GM19467 (cell line): ENCODE results near the gene BRSK1.

ENCODE experiments used
- ATAC-seq: cut with Tn5 transposase; IDR thresholded peaks from one replicate; pipeline ENCODE4 v1.9.1; 2021; ENCODE audit warnings: mild to moderate bottlenecking, moderate library complexity; ENCODE audit not compliant: unreplicated experiment

Gene BRSK1

DNA sequence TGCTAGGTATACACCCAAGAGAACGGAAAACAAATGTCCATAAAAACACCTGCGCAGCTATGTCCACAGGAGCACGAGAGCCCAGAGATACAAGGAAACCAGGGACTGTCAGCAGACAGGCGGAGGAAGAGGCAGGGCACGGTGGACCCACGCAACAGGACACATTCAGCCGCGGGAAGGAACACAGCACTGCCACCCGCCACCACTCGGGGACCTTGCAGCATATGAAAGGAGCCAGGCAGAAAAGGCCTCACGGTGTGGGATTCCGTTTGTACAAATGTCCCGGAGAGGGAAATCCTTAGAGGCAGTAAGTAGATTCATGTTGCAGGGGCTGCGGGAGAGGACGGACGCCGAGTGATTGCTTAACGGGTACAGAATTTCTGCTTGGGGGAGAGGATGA is 11.7 kb upstream of the BRSK1 start:
- no peak for ATAC-seq

DNA sequence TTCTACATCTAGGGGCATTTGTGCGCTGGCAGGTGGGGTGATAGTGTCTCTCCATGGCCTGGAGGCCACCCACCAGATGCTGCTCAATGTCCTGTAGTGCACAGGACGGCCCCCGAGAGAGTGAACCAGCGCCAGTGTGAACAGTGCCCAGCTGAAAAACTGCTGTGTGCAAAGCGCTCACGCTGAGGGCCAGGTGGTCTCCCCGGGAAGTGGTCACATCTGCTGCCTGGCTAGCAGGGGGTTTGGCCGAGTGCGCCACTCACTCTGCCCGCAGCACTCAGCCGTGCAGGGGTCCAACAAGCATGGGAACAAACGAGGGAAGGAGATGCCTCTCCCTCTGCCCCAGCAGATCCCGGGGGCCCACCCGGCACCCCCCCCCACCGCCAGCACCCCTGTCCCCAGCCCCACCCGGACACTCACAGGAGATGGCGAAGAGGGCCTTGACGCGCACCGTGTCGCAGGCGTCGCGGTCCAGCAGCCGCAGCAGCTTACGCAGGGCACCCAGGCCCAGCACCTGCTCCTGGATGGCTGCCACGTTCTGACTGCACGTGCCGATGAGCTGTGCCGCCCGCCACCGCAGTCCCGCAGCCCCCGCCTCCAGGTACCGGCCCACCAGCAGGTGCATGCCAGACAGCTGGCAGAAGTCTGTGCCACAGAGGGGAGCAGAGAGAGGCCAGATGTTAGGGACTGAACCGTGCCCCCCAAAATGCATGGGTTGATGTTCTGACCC is 9.7 kb upstream of the BRSK1 start:
- ATAC-seq = no peak

DNA sequence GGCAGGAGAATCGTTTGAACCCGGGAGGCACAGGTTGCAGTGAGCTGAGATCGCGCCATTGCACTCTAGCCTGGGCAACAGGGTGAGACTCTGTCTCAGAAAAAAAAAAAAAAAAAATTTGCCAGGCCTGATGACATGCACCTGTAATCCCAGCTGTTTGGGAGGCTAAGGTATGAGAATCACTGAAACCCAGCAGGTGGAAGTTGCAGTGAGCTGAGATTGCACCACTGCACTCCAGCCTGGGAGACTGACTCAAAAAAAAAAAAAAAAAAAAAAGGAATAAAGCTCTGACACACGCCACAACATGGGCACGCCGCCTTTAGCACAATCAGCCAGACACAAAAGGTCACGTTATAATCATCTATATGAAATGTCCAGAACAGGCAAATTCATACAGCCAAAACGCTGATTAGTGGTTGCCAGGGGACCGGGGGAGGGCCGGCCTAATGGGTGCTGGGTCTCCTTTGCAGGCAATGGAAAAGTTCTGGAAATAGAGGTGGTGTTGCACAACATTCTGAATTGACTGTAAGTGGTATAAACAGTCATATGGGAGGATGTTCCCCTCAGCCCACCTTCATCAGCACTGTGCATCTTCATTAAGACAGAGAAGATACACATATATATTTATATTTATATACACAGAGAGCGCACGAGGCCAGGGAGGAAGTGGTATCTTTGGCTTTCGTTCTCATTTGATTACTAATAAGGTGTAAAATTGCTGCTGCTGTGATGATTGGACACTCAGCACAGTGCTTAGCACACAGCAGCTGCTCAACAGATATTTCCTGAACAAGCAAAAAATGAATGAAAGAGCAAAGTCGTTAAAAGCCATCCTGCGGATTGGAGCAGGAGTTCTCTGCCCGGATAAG is 7.7 kb upstream of the BRSK1 start:
- ATAC-seq = peak; percentile 45

DNA sequence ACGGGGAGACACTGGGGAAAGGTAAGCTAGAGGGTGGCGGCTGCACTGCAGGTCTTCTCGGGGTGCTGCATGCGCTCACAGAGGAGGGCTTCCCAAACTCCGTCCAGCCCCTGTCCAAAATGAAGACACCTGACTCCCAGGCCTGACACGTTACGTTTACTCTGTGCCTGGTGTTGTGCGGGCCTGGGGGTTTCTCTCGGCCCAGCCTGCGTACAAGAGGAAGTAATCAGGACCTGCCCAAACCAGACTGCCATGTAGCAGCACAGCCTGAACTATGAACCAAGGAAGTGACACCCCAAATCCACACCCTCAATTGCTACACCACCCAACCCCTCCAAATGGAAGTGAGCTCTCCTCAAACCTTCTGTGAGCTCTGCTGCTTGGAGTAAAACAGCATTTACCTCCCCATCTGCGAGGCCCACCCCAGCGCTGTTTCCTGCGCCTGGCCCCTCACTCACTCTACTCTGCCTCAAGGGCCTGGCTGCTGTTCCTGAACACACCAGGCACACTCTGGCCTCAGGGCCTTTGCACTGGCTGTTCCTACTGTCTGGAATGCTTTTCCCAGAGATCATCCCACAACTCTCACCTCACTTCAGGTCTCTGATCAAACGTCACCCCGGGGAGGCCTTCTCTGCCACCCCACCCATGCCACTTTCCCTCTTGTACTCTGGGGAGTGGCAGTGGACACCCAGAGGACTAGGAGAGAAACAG is 6.9 kb upstream of the BRSK1 start:
- peak; percentile 4 for ATAC-seq

DNA sequence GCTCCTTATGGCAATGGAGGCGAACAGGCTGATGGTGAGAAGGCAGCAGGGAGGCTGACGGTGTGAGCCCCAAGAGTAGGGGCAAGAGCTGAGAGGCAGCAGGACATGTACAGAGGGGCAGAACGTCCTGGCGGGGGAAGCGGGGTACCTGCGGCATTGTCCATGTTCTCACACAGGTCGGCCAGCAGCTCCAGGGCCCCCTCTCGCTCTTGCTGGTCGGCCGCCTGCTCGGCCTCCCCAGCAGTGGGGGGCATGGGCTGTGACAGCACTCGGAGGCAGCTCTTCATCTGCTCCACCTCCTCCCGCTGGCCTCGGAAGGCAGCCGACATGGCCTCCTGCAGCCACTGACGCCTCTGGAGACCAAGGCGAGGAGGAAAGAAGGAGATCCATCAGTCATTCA is 6.3 kb upstream of the BRSK1 start:
- no peak for ATAC-seq

DNA sequence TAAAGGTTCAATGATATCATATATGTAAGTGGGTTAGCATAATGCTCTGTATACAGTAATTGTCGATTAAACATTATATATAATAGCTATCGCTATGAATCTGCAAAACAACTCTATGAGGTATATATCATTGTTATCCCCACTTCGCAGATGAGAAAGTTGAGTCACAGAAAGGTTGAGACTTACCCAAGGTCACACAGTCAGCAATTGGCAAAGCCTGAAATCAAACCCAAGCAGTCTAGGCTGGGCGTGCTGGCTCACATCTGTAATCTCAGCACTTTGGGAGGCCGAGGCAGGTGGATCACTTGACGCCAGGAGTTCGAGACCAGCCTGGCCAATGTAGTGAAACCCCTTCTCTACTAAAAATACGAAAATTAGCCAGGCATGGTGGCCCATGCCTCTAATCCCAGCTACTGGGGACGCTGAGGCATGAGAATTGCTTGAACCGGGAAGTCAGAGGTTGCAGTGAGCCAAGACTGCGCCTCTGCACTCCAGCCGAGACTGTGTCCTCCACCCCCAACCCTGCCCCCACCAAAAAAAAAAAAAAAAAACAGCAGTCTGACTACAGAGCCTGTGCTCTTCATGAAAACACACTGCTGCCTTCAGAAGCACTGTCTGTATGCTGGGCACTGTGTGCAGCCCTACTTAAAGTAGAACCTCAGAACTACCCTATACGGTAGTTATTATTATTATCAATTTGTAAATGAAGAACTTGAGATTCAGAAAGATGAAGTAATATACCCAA is 5.2 kb upstream of the BRSK1 start:
- ATAC-seq = no peak

DNA sequence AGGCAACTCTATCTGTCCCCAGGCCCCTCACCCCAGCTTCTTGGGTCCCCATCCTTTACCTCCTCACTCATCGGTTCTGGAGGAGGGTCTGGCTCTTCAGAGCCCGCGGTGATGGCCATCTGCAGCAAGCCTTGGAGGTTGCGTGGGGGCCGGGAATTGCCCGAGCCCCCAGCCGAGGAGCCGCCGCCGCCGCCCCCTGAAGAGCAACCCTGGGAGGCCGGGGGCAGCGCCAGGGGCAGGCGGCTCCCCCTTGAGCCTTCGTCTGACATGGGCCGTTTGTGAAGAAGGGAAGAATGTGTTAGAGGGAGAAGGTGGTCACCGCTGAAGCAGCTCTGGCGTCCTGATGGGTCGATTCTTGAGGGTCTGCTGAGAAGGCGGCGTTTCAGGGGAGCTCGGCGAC is 4.5 kb upstream of the BRSK1 start:
- ATAC-seq = no peak

DNA sequence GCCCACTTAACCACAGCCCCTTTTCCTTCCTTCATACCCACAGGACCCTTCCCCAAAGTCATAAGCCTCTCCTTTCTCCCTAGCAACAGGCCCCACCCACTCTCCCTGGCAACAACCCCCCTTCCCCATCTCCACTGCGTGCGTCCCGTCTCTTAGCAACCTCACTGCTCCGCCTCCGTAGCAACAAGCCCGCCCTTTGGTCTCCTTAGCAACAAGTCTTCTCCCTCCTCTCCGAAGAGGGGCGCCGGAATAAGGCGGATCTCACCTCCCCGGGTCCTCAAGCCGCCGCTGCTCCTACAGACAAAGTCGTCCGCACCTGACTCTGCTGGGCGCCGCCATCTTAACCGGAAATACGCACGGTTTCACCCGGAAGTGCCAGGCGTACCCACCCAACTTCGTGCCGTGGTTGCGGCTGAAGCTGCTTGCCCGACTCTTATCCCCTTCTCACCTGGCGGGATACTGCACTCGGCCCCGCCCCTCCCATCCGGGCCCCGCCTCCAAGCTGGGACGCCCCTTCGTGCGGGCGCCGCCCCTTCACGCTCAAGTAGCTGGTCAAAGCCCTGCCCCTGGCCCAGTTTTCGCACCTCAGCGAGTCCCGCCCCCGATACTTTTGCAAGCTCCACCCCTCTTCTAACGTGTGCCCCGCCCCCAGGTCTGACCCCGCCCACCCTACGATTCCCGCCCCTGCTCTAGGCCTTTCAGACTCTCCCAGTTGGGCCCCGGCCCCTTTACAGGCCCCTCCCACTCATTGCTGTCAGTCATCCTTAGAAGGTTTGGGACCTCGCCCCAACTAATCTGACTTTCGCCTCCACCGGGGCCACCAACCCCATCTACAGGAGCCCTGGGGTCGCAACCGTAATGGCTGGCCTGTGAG is 3.8 kb upstream of the BRSK1 start, which contains the start of gene HSPBP1:
TSS of gene HSPBP1 (minus strand) at position 341 of the 874 bp plus-strand sequence. CDS start 502 bp downstream, outside the sequence.
- peak; percentile 74 for ATAC-seq

DNA sequence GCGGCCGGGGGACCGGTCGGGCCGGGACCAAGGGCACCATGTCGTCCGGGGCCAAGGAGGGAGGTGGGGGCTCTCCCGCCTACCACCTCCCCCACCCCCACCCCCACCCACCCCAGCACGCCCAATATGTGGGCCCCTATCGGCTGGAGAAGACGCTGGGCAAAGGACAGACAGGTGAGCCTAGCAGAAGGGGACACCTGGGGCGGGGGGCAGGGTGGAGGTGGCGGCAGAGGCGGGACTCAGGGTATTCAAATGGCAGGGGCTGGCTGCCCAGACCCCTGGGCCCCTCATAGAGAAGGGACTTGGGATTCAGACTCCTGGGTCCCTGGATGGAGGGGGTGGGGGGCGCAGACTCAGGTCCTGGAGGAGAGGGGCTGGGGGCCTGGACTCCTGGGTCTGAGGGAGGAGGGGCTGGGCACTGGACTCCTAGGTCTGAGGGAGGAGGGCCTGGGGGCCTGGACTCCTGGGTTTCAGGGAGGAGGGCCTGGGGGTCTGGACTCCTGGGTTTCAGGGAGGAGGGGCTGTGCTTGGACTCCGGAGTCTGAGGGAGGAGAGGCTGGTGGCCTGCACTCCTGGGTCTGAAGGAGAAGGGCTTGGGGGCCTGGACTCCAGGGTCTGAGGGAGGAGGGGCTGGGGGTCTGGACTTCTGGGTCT is 735 bp downstream of the BRSK1 start:
- no peak for ATAC-seq

DNA sequence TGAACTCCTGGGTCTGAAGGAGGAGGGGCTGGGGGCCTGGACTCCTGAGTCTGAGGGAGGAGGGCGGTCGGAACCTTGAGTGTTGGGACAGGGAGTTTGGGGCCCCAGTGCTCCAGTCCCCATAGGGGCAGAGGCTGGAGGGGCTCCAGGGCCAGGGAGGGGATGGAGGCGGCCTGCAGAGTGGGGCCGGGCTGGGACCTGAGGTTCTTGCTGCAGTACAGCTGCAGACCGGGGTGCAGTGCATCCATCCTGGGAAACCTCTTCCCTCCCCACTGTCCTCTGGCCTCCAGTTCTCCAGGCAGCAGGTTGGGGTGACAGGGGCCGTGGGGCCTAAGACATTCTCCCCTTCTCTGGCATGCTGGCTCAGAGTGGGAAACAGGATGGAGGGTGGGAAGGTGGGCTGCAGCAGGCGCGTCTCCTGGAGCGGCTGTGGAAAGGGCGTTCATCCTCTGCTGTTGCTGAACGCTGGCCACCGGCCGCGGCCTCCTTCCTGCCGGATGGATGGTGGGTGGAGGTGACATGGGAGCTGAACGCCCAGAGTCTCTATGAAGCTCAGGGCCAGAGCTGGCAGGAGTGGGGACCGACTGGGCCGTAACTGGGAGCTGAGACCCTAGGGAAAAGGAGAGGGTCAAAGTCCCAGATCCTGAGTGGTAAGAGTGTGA is 1.6 kb downstream of the BRSK1 start:
- no peak for ATAC-seq

DNA sequence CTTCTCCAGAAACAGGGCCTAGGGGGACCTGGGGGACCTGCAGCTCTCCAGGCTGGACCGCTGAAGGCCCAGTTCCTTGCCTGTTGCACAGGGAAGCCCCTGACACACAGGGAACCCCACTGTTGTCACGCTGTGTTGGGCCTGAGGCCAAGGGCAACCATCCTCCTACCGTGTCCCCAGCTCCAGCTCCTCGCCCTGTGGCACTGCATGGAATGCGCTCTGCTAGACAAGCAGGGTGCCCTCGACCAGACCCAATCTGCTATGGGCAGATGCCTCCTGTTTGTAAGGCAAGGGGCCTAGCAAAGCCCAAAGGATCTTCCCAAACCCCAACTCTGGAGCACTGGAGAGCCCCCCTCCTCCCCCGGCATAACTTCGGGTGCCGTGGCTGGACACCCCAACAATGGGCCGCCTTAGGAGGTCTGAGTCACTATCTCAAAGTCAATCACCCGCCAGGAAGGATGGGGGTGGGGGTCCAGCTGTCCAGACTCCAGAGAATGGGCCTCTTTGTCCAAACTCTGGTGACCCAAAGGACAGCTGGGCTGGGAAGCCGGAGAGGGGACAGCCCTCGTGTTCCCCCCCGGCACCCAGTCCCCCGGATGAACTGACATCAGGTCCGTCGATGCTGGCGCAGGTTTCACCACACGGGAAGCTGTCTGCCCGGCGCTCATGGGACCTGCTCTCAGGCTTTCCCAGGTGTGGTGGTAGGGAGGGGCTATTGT is 3.7 kb downstream of the BRSK1 start:
- no peak for ATAC-seq

DNA sequence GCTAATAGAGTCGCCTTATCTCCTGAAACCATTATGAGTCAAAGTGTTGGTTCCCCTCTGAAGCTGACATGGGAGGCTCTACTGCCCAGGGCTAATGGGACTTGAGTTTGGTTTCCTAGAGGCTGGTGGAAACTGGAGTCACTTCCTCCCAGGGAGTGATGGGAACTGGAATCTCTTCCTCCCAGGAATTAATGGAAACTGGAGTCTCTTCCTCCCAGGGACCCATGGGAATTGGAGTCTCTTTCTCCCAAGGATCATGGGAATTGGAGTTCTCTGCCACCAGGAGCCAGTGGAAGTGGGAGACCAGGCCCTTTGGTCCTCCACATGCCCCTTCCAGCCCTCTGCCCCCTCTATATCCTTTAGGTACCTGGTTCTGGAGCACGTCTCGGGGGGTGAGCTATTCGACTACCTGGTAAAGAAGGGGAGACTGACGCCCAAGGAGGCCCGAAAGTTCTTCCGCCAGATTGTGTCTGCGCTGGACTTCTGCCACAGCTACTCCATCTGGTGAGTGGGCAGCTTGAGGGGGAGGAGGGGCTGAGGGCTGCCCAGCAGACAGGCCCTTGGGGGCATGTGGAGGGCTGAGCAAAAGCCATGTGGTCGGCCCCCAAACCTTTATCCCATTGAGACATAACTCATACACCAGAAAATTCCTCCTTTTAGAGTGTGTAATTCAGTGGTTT is 5.5 kb downstream of the BRSK1 start:
- no peak for ATAC-seq

DNA sequence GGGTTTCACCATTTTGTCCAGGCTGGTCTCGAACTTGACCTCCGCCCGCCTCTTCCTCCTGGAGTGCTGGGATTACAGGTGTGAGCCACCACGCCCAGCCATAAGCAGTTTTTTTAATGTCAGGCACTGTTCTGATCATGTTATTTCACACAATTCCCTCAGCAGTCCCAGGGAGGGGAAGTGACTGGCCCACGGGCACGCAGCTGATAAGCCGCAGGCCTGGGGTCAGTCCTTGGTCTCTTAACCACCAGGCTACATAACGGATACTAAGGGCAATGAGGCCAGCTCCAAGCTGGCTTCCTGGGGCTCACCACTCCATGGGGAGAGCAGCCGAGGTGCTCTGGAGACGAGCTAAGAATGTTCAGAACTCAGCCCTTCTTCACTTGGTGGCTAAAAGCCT is 13.5 kb downstream of the BRSK1 start:
- ATAC-seq = no peak

DNA sequence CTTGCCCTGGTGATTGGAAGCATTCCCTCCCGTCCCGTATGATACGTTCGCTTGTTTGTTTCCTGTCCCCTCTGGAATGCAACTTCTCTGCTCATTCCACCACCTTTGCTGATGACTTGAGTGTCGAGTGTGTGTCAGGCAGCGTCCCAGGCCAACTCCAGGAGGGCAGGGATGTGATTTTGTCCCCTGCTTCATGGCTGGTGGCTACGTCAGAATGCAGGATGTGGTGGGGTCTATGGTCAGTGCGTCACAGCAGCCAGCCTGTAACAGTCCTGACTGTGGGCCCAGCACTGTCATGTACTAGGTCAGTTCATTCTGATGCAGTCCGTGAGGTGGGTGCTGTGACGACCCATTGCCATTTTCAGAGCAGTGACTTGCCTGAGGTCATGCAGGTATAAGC is 16.2 kb downstream of the BRSK1 start:
- no peak for ATAC-seq

DNA sequence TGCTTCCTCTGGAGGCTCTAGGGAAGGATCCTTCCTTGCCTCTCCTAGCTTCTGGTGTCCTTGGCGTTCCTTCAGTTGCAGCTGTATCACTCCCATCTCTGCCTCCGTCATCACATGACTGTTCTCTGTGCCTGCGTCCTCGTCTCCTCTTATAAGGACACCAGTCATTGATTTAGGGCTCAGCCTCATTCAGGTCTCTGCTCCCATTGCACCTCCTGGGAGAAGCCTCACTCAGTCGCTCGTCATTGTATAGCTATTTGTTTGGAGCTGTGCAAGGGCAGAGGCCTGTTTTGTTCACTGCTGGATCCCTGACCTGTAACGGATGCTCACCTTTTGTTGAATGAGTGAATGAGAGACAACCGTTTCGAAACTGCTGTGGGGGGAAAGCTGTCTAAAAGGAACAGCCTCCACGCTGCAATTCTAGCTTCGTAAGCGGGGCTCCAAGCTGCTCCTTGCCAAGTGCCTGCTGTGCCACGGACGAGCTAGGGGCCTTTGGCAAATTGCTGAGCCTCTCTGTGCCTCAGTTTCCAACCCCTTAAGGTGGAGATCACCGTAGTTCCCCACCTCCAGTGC is 17.2 kb downstream of the BRSK1 start:
- no peak for ATAC-seq

DNA sequence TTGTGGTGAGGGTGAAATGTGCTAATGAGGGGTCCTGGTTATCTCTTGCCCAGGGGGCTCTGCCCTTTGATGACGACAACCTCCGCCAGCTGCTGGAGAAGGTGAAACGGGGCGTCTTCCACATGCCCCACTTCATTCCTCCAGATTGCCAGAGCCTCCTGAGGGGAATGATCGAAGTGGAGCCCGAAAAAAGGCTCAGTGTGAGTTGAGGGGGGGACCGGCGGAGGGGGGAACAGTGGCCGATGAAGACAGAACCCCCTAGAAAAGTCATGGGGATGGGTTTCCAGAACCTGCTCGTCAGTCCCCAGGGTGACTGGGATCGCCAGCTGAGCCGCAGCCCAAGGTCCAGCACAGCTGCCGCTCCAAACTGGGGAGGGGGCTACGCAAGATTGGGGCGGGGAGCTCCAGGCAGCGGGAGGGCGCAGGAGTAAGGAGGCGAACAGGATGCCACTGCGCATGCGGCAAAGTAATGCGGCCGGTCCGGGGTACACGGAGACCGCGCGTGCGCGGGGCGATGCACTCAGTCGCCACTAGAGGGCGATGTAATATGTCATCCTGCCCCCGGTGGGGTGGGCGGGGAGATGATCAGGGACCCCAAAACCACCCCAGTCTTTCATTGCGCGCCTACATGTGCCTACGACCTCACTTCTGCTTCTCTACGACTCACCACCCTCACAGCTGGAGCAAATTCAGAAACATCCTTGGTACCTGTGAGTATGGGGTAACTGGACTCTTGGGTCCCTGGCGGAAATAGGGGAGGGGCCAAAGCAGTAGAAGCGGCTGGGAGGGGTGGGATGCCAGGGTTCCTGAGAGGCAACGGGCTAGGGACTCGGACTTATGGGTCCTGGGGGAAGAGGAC is 17.9 kb downstream of the BRSK1 start:
- ATAC-seq = peak; percentile 70
